GM18507 (cell line): ENCODE results near the gene ARL15.

Experiments used
- DNase-seq: peaks from one replicate; pipeline ENCODE4 v3.0.0; 2011; ENCODE audit warnings: low read depth; ENCODE audit not compliant: insufficient read length; ENCODE audit errors: extremely low spot score
- FAIRE-seq: peaks from 2 replicates; lab custom pipeline; 2011; peaks lifted over from hg19 to GRCh38; lab: Jason Lieb, UNC

ARL15 gene

GRCh38 chr5:53934151-53934820 is 376.1 kb downstream of the ARL15 start:
- FAIRE-seq: no peak
- DNase-seq: no peak

GRCh38 chr5:53932351-53932750 is 378.0 kb downstream of the ARL15 start:
- FAIRE-seq (no peak), DNase-seq (no peak)

- FAIRE-seq: no peak
- no peak for DNase-seq
These were observed 379.9 kb downstream of the ARL15 start for GRCh38 chr5:53930457-53930856.

- FAIRE-seq (no peak), DNase-seq (no peak)
These were observed 380.8 kb downstream of the ARL15 start for GRCh38 chr5:53929570-53929969.

DNA sequence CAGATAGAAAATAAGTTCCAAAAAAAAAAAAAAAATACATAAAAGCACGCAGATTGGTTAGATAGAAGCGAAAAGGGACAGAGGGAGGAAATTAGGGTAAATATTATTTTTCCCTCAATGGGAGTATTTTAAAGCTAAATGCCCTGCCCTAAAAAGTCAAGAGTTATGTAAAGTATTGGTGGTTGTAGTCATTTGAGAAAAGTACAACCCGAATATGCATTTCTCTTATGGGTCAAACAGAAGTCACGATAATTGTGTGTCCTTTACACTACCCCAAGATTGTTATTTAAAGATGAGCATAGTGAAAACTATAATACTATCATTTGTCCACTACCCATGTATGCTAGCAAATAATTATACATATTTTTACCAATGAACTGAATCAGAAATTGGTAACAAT is 381.2 kb downstream of the ARL15 start:
- DNase-seq: no peak
- no peak for FAIRE-seq

DNA sequence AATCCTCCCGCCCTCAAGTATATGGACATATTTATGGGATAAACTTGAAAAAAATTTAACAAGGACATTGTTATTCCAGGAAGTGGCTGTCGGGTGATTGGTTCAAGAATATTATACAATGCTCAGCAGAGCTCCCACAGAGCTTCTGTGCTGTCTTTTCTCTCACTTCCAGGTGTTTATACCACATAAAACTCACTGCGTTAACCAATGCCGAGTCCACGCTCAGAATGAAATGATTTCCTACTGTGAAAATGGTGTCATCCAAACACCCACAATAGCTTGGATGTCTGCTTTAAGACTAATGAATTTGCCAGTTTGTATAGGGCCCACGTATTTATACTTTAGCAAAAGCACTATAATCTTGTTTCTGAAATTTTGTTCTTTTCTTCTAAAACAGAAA is 381.7 kb downstream of the ARL15 start:
- DNase-seq: no peak
- no peak for FAIRE-seq

DNA sequence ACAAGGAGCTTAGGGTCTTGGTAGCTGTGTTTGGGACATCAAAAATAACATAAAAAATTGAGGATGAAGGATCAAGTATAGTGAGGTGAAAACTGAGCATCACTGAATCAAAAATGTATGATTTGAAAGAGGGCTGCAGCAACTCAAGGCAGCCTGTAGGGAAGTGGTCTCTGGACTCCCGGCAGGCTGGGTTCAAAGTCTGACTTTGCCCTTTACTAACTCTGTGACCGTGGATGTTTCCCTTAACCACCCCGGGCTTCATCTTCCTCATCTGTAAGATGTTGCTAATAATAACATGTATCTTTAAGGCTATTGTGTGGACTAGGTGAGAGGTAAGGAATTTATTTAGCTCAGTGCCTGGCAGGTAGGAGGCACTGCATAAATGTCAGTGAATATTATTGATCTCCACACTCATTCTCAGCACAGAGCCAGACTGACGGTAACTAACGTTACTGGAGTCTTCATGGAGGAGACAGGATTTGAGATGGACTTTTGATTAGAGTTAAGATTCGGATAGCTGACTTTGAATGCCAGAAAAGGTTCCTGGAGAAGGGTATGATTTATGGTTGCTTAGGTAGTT is 382.6 kb downstream of the ARL15 start:
- FAIRE-seq: no peak

DNA sequence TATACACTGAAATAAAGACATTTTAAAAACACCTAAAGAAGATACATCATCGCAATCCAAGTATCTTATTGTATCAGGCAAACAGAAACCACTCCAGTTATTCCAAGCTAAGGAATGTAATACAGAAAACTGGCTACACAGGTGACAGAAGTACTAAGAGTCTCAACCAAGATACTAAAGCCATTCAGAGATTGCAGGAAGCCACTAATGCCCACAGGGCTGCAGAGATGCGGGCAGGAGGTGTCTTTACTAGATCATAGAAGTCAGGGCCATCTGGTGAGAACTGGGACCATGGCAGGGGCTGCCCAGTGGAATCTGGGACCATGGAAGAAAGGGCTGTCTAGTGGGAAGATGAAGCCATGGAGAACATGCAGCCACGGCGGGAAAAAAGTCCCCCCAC is 384.3 kb downstream of the ARL15 start:
- no peak for FAIRE-seq
- DNase-seq: no peak

More for the DNA sequence above, 382.6 kb downstream of the ARL15 start:
- DNase-seq: no peak

DNA sequence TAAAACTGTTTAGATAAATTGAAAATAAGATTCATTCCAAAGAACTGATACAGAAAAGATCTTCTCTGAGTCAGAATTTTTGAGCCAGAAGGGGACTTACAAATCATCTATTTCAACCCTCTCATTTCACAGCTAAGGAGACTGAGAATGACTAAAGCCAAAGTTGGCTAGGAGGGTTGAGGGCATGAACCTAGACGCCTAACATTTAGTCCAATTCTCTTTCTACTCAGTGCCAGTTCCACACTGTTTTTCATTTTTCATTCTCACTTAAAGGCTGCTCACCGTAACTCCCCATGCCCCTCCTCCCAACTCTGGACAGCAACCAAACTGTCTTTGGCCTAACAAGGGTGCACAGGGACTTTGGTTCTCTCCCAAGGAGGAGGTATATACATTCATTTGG is 386.0 kb downstream of the ARL15 start:
- FAIRE-seq (no peak), DNase-seq (no peak)

- FAIRE-seq: no peak
- no peak for DNase-seq
These were observed 386.4 kb downstream of the ARL15 start for GRCh38 chr5:53923961-53924360.

- DNase-seq (no peak), FAIRE-seq (no peak)
These were observed 387.6 kb downstream of the ARL15 start for GRCh38 chr5:53922508-53923498.

- FAIRE-seq: no peak
- DNase-seq: no peak
These were observed 392.5 kb downstream of the ARL15 start for GRCh38 chr5:53917826-53918225.

DNA sequence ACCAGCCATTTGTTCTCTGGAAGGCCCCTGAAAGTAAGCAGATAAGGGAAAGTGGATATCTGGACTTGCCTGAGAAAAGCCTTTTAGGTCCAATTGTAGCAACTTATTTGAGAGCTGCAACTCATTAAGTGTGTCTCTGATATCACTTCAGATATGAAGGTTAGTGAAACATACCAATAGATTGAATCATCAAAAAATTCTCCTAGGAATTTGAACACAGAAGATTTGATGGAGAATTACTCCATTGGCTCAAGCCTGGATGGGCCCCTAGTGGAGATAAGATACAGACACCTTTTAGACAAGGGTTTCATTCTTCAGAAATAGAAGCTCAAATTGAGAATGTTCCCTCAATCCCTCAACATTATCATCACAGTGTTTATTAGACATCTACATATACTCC is 393.3 kb downstream of the ARL15 start:
- no peak for DNase-seq
- FAIRE-seq: no peak

DNA sequence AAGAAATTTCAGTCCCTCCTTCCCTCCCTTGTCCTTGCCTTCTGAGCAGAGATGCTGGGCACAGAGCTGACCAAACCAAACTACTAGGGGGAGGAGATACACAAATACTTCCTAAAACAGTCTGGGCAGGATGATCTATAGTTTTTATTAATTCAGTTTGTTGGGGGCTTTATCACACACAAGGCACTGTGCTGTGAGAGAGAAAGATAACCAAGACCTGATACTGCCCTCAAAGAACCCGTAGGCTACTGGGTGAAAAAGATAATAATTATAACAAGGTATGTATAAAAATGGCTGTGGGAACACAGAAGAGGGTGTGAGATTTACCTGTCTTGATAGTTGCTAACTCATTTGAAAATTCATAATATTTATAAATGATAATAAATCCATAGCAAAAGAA is 395.3 kb downstream of the ARL15 start:
- FAIRE-seq (no peak), DNase-seq (no peak)

GRCh38 chr5:53913941-53914340 is 396.4 kb downstream of the ARL15 start:
- FAIRE-seq: no peak
- DNase-seq: no peak

- no peak for FAIRE-seq
These were observed 401.6 kb downstream of the ARL15 start for GRCh38 chr5:53908757-53909156.

DNA sequence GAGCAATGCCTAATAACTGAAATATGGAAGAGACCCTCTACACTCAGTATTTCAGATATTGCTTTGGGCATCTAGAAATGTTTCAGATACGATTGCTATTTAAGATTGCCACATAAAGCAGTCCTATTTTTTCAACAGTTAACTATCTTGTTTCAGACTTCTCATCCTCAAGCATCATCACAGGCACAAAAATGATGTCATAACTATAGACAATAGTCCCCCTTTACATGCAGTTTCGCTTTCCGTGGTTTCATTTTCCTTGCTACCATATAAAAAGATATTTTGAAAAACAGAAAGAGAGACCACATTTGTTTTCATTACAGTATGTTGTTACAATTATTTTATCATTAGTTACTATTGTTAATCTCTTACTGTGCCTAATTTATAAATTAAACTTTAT is 402.5 kb downstream of the ARL15 start:
- DNase-seq (no peak), FAIRE-seq (no peak)

More at GRCh38 chr5:53908757-53909156, 401.6 kb downstream of the ARL15 start:
- no peak for DNase-seq

DNA sequence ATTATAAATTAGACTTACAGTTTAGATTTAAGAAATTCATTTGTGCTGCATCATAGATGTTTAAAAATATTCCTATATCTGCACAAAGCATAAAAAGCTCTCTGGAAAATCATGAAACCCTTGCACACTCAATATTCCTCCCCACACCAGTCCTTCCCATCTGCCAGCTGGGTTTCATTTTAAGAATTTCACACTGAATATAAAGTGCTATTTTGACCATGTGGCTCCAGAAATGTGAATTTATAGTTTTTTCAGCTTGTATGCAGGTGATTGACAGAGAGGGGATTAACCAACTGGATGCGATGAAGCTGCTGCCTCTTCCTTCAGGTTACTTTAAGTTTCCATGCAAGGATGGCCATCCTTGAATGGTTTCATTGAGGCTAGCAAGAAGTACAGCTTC is 403.6 kb downstream of the ARL15 start:
- FAIRE-seq (no peak), DNase-seq (no peak)

- DNase-seq (no peak), FAIRE-seq (no peak)
These were observed 408.0 kb downstream of the ARL15 start for GRCh38 chr5:53902296-53902907.

DNA sequence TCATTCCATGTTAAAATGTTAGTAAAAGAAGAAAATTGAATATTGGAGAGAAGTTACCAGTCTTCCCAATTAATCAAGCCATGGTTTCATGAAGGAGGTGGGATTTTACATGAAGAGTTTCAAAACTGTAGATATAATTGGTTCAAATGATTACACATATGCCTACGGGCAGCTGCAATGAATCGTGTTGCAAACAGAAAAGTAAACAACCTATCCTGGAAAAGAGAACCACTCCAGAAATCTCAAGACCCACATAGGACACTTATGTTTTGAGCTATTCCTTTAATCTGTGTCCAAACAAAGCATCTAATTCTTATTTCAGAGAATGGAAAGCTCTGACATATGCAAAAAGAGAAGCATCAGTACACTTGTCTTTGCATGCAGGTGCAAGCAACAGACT is 409.7 kb downstream of the ARL15 start:
- DNase-seq: no peak
- FAIRE-seq: no peak
